NB4 (cell line): Measurements from ENCODE around the gene SUN2.

Source experiments
- DNase-seq: peaks from one replicate; pipeline ENCODE4 v3.0.0; 2010; ENCODE audit warnings: low read depth
- H3K4me3 ChIP-seq: one replicate; pipeline ENCODE4 v1.5.1; 2011; ENCODE audit warnings: mild to moderate bottlenecking, low read depth, low read length, moderate library complexity
- MYC ChIP-seq: IDR thresholded peaks from 2 replicates; pipeline ENCODE4 v1.6.1; 2011; ENCODE audit warnings: low read depth, low read length
- POLR2A ChIP-seq: IDR thresholded peaks from 2 replicates; pipeline ENCODE4 v1.6.1; 2011; ENCODE audit warnings: mild to moderate bottlenecking; ENCODE audit not compliant: insufficient read length; ENCODE audit errors: extremely low read depth
- TF ChIP-seq, protein P1 (sequence below): IDR thresholded peaks from one replicate; pipeline ENCODE4 v1.5.1; 2012; ENCODE audit warnings: low read depth, low read length
- TF ChIP-seq, protein P2 (sequence below): IDR thresholded peaks from 2 replicates; pipeline ENCODE4 v1.6.1; 2011; ENCODE audit warnings: low read depth, low read length

The SUN2 gene

DNA sequence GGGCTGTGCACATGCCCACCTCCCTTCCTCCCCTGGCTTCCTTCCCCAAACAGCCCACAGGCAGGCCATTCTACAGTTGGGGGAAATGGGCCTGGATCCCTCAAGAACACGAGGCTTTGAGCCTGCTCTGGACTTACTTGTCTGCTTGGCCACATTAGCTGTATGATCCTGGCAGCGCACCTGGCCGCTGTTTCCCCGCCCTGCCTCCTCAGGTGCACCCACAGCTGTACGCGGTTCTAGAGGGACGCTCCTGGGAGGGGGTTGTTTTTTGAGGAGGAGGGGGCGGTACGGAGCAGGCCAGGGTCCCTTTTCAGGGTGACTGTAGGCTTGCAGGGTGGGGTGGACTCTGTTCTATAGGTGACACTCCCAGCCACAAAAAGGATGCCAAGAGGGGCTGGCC, 11.5 kb upstream of the SUN2 start:
- no peak overlapping the region for H3K4me3 ChIP-seq
- DNase-seq, result no peak
- TF ChIP-seq POLR2A (no peak), MYC (no peak)
- TF ChIP-seq, protein P1, sequence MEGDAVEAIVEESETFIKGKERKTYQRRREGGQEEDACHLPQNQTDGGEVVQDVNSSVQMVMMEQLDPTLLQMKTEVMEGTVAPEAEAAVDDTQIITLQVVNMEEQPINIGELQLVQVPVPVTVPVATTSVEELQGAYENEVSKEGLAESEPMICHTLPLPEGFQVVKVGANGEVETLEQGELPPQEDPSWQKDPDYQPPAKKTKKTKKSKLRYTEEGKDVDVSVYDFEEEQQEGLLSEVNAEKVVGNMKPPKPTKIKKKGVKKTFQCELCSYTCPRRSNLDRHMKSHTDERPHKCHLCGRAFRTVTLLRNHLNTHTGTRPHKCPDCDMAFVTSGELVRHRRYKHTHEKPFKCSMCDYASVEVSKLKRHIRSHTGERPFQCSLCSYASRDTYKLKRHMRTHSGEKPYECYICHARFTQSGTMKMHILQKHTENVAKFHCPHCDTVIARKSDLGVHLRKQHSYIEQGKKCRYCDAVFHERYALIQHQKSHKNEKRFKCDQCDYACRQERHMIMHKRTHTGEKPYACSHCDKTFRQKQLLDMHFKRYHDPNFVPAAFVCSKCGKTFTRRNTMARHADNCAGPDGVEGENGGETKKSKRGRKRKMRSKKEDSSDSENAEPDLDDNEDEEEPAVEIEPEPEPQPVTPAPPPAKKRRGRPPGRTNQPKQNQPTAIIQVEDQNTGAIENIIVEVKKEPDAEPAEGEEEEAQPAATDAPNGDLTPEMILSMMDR, result no peak
- TF ChIP-seq, protein P2, sequence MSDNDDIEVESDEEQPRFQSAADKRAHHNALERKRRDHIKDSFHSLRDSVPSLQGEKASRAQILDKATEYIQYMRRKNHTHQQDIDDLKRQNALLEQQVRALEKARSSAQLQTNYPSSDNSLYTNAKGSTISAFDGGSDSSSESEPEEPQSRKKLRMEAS, result no peak

- TF ChIP-seq, protein P1, result peak; percentile 74
- TF ChIP-seq, protein P2, result no peak
- H3K4me3 ChIP-seq, result no peak overlapping the region
- peak; percentile 41 for DNase-seq
These were observed 10.4 kb upstream of the SUN2 start for GRCh38 chr22:38766076-38766777.

GRCh38 chr22:38762551-38762983, 6.8 kb upstream of the SUN2 start:
- no peak for DNase-seq
- TF ChIP-seq, protein P2, result no peak
- TF ChIP-seq, protein P1, result no peak
- TF ChIP-seq POLR2A, result no peak
- H3K4me3 ChIP-seq, result no peak overlapping the region

DNA sequence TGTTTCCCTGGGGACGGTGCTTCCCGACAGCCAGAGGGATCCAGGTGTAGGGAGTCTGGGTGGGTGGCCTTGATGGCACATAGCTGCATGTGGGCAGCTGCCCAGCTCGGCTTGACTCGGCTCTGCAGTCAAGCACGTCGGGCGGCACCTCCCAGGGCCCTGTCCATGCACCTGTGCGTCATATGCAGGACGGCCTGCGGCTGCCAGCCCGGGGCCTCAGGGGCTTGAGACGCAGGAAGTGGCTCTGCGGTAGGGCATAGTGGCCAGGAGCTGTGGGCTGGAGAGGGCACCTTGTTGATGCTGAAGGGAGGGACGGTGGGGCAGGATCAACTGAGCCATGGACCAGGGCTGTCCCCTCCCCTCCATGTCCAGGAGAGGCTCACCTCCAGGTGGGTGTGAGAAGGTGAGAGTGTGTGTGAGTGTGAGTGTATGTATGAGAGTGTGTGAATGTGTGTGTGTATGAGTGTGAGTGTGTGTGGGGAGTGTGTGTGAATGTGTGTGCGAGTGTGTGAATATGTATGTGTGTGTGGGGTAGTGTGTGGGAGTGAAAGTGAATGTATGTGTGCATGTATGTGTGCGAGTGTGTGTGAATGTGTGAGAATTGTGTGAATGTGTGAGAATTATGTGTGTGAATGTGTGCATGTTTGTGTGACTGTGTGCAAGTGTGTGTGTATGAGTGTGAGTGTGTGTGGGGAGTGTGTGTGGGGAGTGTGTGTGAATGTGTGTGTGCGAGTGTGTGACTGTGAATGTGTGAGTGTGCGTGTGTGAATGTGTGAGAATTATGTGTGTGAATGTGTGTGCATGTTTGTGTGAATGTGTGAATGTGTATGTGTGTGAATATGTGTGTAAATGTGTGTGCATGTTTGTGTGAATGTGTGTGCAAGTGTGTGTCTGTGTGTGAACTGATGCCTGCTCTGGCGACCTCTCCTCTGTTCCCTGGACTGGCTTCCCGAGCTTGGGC, 5.7 kb upstream of the SUN2 start:
- TF ChIP-seq POLR2A (no peak), MYC (no peak)
- TF ChIP-seq, protein P1, result no peak
- TF ChIP-seq, protein P2, result no peak
- DNase-seq, result peak; percentile 44
- no peak overlapping the region for H3K4me3 ChIP-seq

GRCh38 chr22:38760477-38761201, 4.8 kb upstream of the SUN2 start:
- H3K4me3 ChIP-seq, result no peak overlapping the region
- peak; percentile 80 for DNase-seq
- TF ChIP-seq MYC (no peak), POLR2A (no peak)
- TF ChIP-seq, protein P2, result no peak
- TF ChIP-seq, protein P1, result no peak
